Activated CD8-positive, alpha-beta memory T cell treated with anti-CD3 and anti-CD28 coated beads for 48 hours (primary cell): ENCODE data around the gene KCNIP4.

Source experiments
- DNase-seq, 3 experiments: peaks; one replicate each; pipeline ENCODE4 v3.0.0-alpha.2; 2020; ENCODE audit warnings: low read depth in 2 of 3, low spot score in 2 of 3

Gene KCNIP4

DNA sequence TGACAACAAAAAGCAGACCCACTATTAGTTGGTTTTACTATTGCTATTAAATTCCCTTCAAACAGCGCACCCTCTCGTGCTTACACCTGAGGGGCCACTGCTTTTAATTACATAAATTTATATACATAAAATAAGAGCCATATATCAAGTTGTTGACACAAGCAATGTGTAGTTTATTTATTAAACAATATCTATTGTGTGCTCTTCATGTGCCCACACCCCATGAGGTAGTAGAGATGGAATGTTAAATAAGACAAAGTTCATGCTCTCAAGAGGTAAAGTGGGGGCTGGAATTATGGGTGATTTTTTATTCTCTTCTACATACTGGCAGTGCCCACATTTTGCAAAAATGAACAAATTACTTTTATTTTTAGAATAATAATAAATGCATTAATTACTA is 47.3 kb downstream of the KCNIP4 start:
- no peak for DNase-seq

DNA sequence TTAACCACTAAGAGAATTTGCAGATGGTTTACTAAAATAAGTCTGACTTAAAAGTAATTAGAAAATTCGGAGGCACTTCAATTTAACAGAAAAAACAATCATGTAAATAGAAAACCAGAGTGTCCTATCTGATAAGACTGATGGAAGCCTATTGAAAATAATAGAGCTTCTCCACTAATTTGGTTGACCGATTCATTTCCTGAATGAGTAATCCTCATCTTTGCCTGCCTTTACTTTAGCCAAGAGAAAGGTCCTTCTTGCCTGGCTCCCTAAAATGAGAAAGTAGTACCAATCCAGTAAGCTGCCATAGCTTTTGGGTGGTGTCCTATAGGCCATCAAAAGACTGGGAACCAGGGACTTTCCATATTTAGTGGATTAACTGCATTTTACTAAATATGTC is 48.4 kb downstream of the KCNIP4 start:
- no peak for DNase-seq

DNA sequence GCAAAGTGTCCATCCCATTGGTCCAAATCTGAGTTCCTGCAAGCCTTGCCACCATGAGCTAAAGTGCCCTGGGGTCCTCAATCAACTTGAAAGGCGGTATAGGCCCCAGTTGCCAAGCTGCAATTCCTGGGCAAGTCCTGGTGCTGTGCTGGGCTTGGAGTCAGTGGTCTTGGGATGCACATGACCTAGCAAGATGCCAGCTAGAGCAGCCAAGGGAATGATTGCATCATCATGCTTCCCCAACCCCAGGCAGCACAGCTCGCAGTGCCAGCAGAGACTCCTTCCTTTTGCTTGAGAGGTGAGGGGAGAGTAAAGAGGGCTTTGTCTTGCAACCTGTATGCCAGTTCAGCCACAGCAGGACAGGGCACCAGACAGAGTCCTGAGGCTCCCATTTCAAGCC is 50.5 kb downstream of the KCNIP4 start:
- DNase-seq = no peak

DNA sequence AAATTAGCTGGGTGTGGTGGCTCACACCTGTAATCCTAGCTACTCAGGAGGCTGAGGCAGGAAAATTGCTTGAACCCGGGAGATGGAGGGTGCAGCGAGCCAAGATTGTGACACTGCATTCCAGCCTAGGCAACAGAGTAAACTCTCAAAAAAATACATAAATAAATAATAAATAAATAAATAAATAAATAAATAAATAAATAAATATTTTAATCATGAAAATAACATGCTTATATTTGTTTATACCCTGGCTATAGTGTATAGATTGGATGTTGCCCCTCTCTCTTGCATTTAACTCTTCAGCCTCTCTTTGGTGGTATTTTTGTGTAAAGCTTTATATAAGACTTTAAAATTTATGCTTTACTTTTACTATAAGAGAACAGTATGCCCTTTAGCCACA is 51.8 kb downstream of the KCNIP4 start:
- no peak for DNase-seq

DNA sequence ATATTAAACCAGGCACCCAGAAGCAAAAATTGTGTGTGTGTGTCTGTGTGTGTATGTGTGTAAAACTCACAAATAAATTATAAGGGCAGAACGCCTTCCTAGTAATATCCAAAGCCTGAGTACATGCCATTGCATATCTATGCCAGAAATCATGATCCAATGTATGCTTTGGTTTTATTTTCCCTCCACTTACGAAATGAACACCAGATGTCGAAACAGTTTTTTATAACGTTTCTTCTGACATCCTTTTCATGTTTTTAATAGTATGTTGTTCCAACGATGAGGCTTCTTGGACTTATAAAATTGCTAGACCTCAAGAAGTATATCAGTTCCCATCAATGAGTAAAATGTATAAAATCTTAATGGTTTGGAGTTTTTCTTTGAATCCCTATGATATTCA is 55.4 kb downstream of the KCNIP4 start:
- no peak for DNase-seq

DNA sequence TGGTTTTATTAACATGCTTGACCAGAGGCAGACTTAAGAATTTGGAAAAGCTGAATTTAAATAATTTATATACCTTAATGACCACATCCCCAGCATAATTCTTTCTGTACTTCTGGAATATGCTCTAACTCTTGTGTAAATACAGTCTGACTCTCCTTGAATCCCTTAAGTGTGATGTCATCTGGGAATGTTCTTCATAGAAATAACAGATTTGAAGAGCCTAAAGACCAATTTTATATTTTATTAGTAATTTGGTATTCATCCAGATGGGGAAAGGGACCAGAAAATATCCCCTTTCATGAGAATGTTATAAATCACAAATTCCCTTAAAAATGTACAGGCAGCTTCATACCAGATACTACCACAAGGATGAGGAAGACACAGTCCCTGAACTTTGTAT is 58.3 kb downstream of the KCNIP4 start:
- DNase-seq = no peak

DNA sequence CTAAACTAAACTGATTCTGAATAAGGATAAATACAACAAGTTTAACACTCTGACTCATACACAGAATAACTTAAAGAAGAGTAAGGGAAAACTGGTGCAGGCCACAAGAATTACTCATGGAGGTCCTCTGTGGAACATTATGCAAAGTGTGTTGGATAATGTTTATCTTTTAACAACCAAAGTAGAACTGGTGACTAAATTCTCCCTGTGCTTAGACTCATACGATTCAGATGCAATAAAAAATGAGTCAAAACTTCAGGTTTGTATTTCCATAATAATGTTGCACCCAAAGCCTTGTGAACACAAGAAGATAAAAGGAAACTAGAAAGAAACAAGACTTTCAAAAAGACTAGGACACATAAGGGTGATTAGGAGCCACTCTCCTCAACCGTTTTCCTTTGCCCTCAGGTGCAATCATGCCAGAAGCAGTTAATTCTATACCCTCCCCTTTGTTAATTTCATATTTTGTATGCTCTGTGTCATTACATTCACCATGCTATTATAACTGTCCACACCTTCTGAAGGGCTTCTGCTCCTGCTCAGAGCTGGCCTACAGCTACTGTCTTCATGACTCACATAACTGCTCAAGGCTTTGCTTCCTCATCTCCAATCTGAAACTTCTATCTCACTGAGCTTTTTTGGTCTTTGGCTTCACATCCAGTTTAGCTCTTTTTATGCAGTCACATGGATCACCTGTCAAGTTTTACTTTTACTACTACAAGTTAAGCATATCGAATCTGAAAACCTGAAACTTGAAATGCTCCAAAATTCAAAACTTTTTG is 60.2 kb downstream of the KCNIP4 start:
- DNase-seq = no peak

DNA sequence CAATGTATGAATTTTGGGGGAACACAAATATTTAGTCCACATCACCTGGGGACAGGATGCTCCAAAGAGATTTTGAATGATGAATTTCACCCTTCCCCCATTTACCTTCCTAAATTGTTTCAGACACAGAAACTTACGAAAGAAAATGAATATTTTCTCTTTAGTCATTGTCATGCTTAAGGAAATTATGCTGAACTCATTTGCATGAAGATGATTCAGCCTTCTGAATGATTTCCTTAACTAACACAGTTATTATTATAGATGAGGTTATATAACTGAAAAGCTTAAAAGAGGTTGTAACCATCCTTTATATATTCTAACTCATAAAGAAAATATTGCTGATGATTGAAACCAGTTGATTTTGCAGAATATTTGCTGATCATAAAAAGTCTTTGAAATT is 61.1 kb downstream of the KCNIP4 start:
- no peak for DNase-seq

DNA sequence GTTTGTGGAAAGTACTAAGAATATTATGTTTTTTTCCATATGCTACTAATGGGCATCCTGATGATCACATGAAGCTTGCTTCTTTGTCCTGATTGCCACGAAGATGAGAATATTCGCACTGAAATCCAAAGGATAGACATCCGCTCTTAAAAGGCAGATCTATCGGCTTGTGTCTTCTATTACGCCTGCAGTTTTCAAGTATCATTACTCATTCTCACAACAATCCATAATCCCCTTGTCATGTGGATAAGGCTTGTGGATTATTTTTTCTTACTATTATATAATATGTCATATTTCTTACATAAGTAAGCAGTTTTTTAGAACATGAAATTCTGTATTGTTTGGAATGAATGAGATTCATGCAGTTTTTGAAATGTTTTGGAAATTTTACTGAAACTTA is 62.8 kb downstream of the KCNIP4 start:
- no peak for DNase-seq

DNA sequence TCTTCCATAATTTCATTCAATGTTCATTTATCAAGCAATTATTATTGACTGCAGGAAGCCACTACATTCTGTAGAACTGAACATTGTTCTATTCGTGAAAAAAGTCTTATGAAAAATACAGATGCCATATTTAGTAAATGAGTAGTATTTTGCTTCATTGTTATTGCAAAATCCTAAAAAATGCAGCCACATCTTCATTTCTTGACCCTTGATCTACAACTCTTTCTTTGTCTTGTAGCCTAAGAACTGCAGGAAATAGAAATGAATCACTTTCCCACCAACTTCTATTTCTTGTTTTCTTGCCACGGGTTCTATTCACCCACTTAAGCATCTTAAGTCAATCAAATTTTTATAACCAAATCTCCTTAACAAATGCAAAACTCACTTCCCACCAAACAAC is 63.3 kb downstream of the KCNIP4 start:
- DNase-seq = no peak

DNA sequence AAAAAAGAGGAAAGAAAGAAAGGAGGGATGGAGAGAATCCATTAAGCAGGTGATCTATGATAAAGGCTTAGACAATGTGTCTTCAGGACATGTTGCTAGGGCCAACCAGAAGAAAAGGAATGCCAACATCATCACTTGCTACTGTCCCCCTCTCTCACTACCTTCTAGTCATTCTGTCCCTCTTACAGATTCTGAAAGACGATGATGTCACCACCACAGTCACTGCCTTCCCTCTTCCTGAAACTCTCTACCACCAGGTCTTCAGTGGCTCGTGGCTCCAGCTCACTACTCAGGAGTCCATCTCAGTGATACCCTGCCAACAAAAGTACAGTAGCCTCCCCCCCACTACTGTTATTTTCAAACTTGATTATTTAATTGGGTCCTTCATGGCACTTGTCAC is 64.0 kb downstream of the KCNIP4 start:
- DNase-seq = no peak

DNA sequence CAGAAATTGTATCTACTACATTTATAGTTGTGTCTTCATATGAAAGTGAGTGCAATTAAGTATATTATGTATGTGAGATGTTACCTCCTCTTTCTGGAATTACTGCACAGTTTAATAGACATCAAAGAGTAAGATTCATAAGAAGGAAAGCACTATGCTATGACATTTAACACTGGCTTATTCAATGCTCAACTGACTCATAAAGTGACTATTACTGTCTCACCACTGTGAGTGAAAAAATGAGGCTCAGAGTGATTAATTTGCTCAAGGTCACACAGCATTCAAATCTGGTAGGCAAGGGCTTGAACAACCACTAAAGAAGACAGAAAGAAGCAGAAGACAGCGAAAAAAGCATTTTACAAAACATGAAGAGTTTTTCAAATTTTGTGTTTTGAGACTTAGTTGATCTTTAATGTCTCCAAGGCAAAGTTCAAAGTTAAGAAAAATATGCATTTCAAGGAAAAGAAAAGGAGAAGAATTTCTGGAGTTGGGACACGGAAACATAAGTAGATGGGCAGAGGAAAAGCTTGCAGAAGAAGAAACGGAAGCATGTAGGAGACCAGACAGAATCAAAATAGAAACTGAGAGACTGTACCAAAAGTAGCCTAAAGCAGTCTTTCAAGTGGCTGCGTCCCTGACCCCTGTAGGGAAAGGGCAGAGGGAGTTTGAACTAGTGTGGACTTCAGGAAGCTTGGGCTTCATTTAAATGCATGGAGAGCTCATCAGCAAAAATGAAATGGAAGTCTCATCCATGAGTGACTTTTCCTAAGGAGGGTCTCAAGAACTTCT is 66.3 kb downstream of the KCNIP4 start:
- DNase-seq = no peak

DNA sequence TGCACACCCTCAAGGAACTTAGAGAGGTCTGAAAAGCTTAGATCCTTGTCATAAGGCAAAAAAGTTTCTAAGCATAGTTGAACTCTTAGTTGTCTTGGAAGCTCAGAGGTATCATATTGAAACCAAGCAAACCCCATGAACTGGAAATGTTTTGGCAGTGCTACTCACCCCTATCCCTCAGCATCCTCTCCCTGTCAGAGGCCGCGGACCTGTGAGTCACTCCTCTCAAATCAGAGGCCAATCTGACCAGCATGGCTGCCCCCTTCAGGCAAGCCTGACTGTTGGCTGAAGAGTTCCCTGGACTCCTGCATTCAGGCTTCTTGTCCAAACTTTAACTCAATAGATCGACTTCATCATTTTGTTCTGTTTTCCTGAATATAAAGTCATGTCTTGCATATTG is 69.4 kb downstream of the KCNIP4 start:
- no peak for DNase-seq

DNA sequence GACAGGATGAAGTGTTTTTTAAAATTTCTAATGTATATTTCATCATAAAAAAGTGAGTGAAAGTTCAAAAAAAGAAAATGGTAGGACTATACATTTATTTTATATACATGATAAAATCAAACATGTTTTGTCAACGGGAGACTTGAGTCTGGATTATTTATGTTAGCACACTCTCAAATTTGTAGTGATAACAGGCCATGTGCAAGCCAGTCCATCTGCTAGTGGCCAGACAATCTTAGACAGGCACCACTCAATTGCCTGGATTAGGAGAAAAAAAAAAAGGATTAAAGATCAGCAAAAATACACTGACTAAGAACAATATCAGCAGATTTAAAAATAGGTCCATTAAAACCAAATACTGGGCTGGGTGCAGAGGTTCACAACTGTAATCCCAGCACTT is 71.9 kb downstream of the KCNIP4 start:
- no peak for DNase-seq

DNA sequence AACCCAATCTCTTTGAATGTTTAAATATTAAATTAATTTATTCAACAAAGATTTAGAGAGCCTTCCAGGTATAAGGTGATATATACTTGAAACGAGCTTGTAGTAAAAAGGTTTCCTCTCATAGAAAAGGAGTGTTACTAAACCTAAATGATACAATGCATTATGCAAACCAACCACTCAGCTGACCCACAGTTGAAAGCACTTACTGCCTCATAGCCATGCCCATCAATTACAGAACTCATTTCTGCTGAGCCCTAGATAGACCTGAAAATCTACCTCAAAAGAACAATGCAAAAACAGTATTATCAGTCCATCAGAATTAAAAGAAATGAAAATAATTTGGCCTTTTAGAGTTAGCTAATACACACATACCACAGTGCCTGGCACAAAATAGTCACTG is 75.4 kb downstream of the KCNIP4 start:
- no peak for DNase-seq

DNA sequence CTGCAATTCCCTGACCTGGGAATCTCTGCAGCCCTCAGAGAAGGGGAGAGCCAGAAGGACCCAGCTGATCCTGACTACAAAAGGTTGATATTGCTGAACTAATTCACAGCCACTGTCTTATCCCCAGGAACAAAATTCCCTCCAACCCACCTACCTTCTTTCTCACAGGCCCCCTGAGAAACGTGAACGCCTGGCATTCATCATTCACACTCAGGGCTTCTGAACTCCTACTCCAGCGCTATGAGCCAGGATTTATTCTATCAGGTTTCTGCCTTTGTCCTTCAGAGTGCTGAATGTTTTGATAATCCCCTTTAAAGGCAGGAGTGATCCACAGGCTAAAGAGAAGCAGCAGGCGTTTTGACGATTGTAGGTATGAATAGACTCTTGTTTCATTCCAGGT is 76.5 kb downstream of the KCNIP4 start:
- no peak for DNase-seq

DNA sequence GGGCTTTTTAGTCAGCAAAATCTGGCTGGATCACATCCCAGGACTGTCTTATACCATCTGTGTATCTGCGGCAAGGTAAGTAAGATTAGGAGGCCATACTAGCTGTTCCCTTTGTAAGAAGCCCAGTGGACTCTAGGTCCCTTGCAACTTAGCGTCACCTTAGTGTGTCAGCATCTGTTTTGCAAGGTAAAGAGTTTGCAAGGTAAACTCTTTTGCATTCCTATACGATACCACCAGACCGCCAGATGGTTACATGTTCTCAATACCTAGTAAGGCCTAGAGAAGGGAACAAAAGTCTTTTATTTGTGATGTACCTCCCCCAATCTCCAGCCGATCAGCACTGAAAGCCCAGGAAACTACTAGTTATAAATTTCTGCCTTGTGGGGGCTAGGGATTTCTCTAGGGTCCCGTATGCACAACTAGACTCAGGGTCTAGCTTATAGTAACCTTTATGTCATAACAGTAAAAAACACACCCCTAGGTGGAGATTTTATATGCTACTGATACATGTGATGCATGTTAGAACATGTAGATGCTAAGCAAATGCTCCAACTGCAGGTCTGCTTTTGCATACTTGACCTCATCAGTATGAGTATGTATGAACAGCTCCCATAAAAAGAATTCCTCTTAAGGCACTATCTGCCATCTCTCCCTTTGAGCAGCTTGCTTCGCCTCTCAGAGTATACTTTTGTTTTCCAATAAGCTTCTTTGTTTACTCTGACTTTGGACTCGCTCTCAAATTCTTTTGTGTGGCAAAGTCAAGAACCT is 78.4 kb downstream of the KCNIP4 start:
- no peak for DNase-seq

DNA sequence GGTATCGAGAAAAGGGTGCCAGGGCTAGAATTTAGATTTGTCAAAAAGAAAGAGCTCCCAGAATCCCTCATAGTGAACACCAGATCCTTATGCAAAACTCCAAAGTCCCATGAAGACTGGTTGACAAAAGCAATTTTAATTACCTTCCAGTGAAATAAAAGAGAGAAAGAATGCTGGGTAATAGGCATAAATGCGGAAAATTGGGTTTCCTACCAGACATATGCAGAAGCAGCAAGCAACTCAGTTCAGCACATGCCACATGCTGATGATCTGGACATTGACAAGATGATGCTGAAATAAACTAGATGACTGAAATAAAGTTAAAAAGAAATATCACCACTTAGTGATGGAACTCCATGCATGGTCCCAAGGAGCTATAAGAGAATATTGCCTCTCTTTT is 83.9 kb downstream of the KCNIP4 start:
- no peak for DNase-seq

DNA sequence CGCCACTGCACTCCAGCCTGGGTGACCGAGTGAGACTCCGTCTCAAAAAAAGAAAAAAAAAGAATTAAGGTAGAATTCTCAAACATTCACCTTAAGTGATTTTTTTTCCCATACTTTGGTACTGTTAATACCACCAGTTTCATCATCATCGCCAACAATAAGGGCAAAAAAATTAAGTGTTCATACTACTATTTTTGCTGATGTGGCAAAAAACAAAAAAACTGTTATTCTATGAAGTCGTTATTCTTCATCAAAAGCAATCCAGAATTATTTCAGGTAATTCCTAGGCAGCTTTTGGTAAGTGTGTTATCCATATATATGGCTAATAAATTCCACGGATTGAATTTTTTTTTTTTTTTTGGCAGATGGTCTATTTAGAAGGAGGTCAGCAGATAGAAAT is 85.7 kb downstream of the KCNIP4 start:
- no peak for DNase-seq

DNA sequence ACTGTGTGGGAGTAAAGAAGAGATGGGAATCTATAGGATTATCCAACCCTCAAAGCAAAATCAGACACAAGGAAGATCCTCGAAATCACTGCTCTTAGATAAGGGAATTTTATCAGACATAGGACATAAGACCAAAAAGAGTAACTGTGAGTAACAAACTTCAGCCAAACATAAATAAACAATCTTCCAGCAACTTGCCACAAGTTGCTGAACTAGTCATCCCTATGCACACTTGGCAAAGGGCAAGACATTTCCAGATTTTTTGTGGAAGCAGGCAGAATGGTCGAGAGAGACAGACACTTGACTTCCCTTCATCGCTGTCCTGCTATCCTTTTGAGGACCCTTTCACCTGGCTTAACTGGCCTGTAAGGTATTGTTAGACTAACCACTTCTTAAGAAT is 89.6 kb downstream of the KCNIP4 start:
- no peak for DNase-seq

DNA sequence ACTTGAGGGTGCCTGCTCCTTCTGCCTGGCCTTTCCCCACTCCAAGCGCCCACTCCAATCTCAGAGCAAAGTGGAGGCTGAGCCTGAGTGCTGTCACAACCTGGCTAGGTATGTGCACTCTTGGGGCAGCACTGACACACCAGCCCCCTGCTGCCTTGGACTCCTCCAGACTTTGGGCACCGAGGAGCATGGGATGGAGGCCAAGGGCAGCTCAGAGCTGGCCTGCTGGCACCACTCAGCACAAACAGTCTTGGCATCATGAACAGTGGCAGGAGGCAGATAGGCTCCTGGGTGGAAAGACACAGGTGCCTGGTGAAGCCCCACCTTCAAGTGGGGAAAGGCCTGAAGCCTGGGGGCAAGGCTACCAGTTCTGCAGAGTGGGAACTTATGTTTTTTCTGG is 91.8 kb downstream of the KCNIP4 start:
- DNase-seq = no peak

DNA sequence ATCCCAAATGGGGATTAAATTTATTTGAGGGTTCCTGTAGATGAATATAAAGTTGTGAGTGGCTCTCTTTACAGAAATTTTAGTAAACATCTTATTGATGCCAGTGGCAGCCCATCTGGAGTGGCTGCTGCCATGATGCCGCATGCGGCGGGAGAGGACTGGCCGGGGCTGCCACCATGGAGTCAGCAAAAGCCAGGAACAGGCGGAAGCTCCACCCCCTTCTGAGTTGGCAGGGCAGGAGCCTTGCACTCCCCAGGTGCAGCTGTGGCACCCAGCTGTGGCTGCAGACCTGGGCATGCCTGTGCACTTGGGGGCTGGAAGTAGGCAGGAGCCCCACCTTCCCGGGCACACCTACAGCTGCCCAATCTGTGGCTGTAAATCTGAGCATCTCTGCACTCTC is 92.3 kb downstream of the KCNIP4 start:
- DNase-seq = no peak
